K562 (cell line): Measurements from ENCODE around the gene NTM. TPM values are rescaled to one million over a fixed set of nuclear protein-coding genes. Genes with fewer than 3 reads are reported as not detected.

Experiments used
- ATAC-seq: fragments of 200-7000 bp; cut with Tn5 transposase; 3 replicates; pipeline ENCODE4 v1.9.1; 2020; ENCODE audit warnings: moderate library complexity
- BruUV-seq: library from RNA; stranded (reverse); fragments of 400-500 nt; replicated peaks from 2 replicates; lab custom pipeline; 2021; lab: Mats Ljungman, UMichigan
- CTCF ChIA-PET: fragments of 300-600 bp; formaldehyde crosslinking; extraction: SDS; loops from one replicate; lab custom pipeline; 2021; ENCODE audit warnings: low intra/inter-chr PET ratio; lab: Yijun Ruan, JAX
- POLR2A ChIA-PET: fragments of 300-600, 350-650 bp; sonication (Branson Sonifier 250); formaldehyde crosslinking; extraction: SDS; loops from one replicate; lab custom pipeline; 2021; ENCODE audit warnings: antibody characterized with exemption, inconsistent platforms; lab: Yijun Ruan, JAX
- DNase-seq, 4 experiments: peaks; one replicate each; pipeline versions ENCODE4 v3.0.0 to v3.0.0-alpha.2; 2011 to 2018; ENCODE audit warnings: low spot score in 3 of 4, mixed read lengths in 3 of 4; ENCODE audit errors: extremely low read depth in 1 of 4
- FAIRE-seq: peaks from 2 replicates; lab custom pipeline; 2011; peaks lifted over from hg19 to GRCh38; lab: Jason Lieb, UNC
- H2AFZ ChIP-seq: 2 replicates; pipeline ENCODE4 v1.6.0; 2011; ENCODE audit warnings: low read depth, low read length, control low read depth, inconsistent platforms
- H3K27ac ChIP-seq: fragments of 200-600 bp; 3 replicates; pipeline ENCODE4 v1.8.0; 2011; ENCODE audit warnings: low read depth, mild to moderate bottlenecking, control low read depth, inconsistent platforms, low read length, moderate library complexity, mixed read lengths; ENCODE audit errors: extremely low read depth
- H3K27me3 ChIP-seq, 2 experiments: fragments of 300-600 bp in 1 of 2; 2 replicates in 1 of 2; 3 replicates in 1 of 2; pipeline versions ENCODE4 v1.6.0 to v1.8.0; 2011; ENCODE audit warnings: inconsistent platforms in 2 of 2, low read length in 2 of 2, mild to moderate bottlenecking in 1 of 2, mixed read lengths in 1 of 2, moderate library complexity in 1 of 2; ENCODE audit not compliant: control insufficient read depth in 2 of 2, insufficient read depth in 2 of 2
- H3K36me3 ChIP-seq: fragments of 300-600 bp; 3 replicates; pipeline ENCODE4 v1.8.0; 2011; ENCODE audit warnings: mild to moderate bottlenecking, low read length, inconsistent platforms; ENCODE audit not compliant: control insufficient read depth, insufficient read depth
- H3K4me1 ChIP-seq, 2 experiments: fragments of 200-600 bp in 1 of 2; replicated peaks in 1 of 2; 2 replicates in 1 of 2; 3 replicates in 1 of 2; pipeline versions ENCODE4 v1.5.1 to v1.8.0; 2011; ENCODE audit warnings: inconsistent platforms in 2 of 2, low read length in 2 of 2, mild to moderate bottlenecking in 1 of 2, mixed read lengths in 1 of 2, moderate library complexity in 1 of 2; ENCODE audit not compliant: control insufficient read depth in 2 of 2, insufficient read depth in 2 of 2
- H3K4me2 ChIP-seq: 2 replicates; pipeline ENCODE4 v1.6.1; 2011; ENCODE audit warnings: low read length, control low read depth, inconsistent platforms, mixed read lengths; ENCODE audit not compliant: insufficient read depth
- H3K4me3 ChIP-seq: fragments of 200-600 bp; sonication (generic), shearing (Covaris generic); 2 replicates; pipeline ENCODE4 v1.5.1; 2016; ENCODE audit warnings: control low read depth, inconsistent platforms
- H3K79me2 ChIP-seq: fragments of 200-600 bp; 3 replicates; pipeline ENCODE4 v1.8.0; 2011; ENCODE audit warnings: low read length, inconsistent platforms; ENCODE audit not compliant: control insufficient read depth, insufficient read depth
- H3K9ac ChIP-seq, 2 experiments: 2 replicates each; pipeline versions ENCODE4 v1.6.0 to v1.6.1; 2011; ENCODE audit warnings: low read depth in 2 of 2, low read length in 2 of 2, control low read depth in 1 of 2, inconsistent platforms in 1 of 2, mild to moderate bottlenecking in 1 of 2, mixed read lengths in 1 of 2; ENCODE audit not compliant: insufficient read depth in 1 of 2
- H3K9me1 ChIP-seq: one replicate; pipeline ENCODE4 v1.6.0; 2011; ENCODE audit warnings: inconsistent platforms, mild to moderate bottlenecking, low read length, moderate library complexity; ENCODE audit not compliant: control insufficient read depth, insufficient read depth
- H3K9me3 ChIP-seq: replicated peaks from 2 replicates; pipeline ENCODE4 v1.5.1; 2011; ENCODE audit warnings: low read depth, low read length, inconsistent platforms; ENCODE audit not compliant: control insufficient read depth, insufficient read depth
- H4K20me1 ChIP-seq: replicated peaks from 2 replicates; pipeline ENCODE4 v1.6.1; 2011; ENCODE audit warnings: low read length, inconsistent platforms, mixed read lengths; ENCODE audit not compliant: control insufficient read depth, insufficient read depth
- NCOA1 ChIP-seq: fragments of 450-650 bp; IDR thresholded peaks from 2 replicates; pipeline ENCODE4 v1.6.1; 2016; ENCODE audit warnings: low read depth
- POU5F1 ChIP-seq: fragments of 150-350 bp; IDR thresholded peaks from 2 replicates; pipeline ENCODE4 v1.6.1; 2014; ENCODE audit warnings: borderline replicate concordance, low read length, low read depth, mild to moderate bottlenecking; ENCODE audit not compliant: partially characterized antibody
- ZKSCAN1 ChIP-seq: fragments of 150-350 bp; IDR thresholded peaks from 2 replicates; pipeline ENCODE4 v1.6.1; 2016; ENCODE audit warnings: low read depth, low read length
- ZNF41 ChIP-seq: fragments of 250-450 bp; sonication (Bioruptor Pico); conservative IDR thresholded peaks from 2 replicates; pipeline ENCODE4 v1.4.0; 2020; ENCODE audit warnings: mild to moderate bottlenecking
- WGBS: fragments of 100-300 bp; shearing (Covaris generic); methylation state at CpG from one replicate; pipeline ENCODE4 v1.1.6; 2016; ENCODE audit warnings: low coverage, mixed read lengths; ENCODE audit not compliant: insufficient coverage; ENCODE audit errors: missing lambda C conversion rate; 5-methylcytosine and 5-hydroxymethylcytosine counted together
- in situ Hi-C: fragments of 300-500 bp; cut with MboI; formaldehyde crosslinking; loops from 4 replicates; pipeline ENCODE4 v1.15.0; 2018; ENCODE audit warnings: inconsistent platforms, mixed read lengths
- intact Hi-C: fragments of 100-400 bp; cut with micrococcal nuclease; formaldehyde crosslinking; loops from 2 replicates; pipeline ENCODE4 v1.14.2; 2022
- polyA plus RNA-seq, 8 experiments: library from polyadenylated mRNA; depleted of rRNA in 4 of 8; stranded (reverse) in 5 of 8; unstranded in 3 of 8; fragments of >200 nt; fragmentation: Nextera tagmentation in 2 of 8; fragmentation: Illumina TruSeq in 1 of 8; extraction: Ambion mirVana in 2 of 8; extraction: Trizol in 1 of 8; gene quantifications; 2 replicates each; pipeline versions ENCODE4 v1.2.1 to v1.2.3, GENCODE V29; 2011 to 2014; ENCODE audit warnings: inconsistent platforms in 1 of 8, missing spikeins in 1 of 8
- total RNA-seq, 7 experiments: library from RNA; depleted of rRNA in 6 of 7; stranded (reverse); fragments of >200 nt in 6 of 7; fragmentation: Illumina TruSeq in 2 of 7; extraction: Trizol in 2 of 7; gene quantifications; 2 replicates each; pipeline versions ENCODE4 v1.2.1 to v1.2.3, GENCODE V29; 2011 to 2021; ENCODE audit warnings: low replicate concordance in 1 of 7
- TF ChIP-seq, protein P1 (sequence below), 2 experiments: fragments of 450-650 bp in 1 of 2; sonication (generic) in 1 of 2; formaldehyde crosslinking in 1 of 2; IDR thresholded peaks; 2 replicates each; pipeline versions ENCODE4 v1.7.1 to v1.9.0; 2016 to 2022; ENCODE audit warnings: inconsistent platforms in 1 of 2, mild to moderate bottlenecking in 1 of 2, missing genetic modification reagents in 1 of 2
- TF ChIP-seq, protein P2 (sequence below): fragments of 250-450 bp; sonication (Bioruptor Pico); IDR thresholded peaks from 2 replicates; pipeline ENCODE4 v1.4.0; 2020; ENCODE audit warnings: mild to moderate bottlenecking, moderate library complexity, borderline replicate concordance

Gene NTM
- total and polyA plus RNA-seq, 9 of the 15 experiments (the other 6 are each of a cell fraction or from before 2014, with no cell fraction given), result not detected

DNA sequence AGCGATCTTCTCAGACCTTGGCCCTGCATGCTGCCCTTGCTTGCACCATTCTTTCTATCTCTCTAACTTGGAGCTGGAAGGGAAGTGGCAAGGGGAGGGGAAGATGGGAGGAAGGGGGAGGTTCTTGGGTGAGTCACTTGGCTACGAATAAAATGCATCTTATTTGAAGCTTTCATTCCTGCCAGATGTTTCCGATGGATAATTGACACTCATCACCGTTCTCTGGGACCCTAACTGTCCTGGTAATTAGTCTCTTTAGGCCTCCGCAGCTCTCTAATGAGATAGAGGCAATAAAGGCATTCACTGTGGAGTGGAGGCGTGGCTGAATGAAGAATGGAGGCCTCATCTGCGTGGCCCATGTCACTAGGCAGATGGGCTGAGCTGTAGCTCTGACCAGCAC is 960.1 kb downstream of the NTM start:
- H3K36me3 ChIP-seq, result no peaks in the 10 kb centered on the region
- TF ChIP-seq NCOA1, result no peak
- TF ChIP-seq, protein P1, sequence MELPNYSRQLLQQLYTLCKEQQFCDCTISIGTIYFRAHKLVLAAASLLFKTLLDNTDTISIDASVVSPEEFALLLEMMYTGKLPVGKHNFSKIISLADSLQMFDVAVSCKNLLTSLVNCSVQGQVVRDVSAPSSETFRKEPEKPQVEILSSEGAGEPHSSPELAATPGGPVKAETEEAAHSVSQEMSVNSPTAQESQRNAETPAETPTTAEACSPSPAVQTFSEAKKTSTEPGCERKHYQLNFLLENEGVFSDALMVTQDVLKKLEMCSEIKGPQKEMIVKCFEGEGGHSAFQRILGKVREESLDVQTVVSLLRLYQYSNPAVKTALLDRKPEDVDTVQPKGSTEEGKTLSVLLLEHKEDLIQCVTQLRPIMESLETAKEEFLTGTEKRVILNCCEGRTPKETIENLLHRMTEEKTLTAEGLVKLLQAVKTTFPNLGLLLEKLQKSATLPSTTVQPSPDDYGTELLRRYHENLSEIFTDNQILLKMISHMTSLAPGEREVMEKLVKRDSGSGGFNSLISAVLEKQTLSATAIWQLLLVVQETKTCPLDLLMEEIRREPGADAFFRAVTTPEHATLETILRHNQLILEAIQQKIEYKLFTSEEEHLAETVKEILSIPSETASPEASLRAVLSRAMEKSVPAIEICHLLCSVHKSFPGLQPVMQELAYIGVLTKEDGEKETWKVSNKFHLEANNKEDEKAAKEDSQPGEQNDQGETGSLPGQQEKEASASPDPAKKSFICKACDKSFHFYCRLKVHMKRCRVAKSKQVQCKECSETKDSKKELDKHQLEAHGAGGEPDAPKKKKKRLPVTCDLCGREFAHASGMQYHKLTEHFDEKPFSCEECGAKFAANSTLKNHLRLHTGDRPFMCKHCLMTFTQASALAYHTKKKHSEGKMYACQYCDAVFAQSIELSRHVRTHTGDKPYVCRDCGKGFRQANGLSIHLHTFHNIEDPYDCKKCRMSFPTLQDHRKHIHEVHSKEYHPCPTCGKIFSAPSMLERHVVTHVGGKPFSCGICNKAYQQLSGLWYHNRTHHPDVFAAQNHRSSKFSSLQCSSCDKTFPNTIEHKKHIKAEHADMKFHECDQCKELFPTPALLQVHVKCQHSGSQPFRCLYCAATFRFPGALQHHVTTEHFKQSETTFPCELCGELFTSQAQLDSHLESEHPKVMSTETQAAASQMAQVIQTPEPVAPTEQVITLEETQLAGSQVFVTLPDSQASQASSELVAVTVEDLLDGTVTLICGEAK (IDR thresholded peaks at IDR 0.05), result no peak
- TF ChIP-seq, protein P1 (CRISPR knock-in tag; IDR thresholded peaks at IDR 0.05), result no peak
- TF ChIP-seq ZNF41, result no peak
- TF ChIP-seq POU5F1, result no peak
- TF ChIP-seq, protein P2, sequence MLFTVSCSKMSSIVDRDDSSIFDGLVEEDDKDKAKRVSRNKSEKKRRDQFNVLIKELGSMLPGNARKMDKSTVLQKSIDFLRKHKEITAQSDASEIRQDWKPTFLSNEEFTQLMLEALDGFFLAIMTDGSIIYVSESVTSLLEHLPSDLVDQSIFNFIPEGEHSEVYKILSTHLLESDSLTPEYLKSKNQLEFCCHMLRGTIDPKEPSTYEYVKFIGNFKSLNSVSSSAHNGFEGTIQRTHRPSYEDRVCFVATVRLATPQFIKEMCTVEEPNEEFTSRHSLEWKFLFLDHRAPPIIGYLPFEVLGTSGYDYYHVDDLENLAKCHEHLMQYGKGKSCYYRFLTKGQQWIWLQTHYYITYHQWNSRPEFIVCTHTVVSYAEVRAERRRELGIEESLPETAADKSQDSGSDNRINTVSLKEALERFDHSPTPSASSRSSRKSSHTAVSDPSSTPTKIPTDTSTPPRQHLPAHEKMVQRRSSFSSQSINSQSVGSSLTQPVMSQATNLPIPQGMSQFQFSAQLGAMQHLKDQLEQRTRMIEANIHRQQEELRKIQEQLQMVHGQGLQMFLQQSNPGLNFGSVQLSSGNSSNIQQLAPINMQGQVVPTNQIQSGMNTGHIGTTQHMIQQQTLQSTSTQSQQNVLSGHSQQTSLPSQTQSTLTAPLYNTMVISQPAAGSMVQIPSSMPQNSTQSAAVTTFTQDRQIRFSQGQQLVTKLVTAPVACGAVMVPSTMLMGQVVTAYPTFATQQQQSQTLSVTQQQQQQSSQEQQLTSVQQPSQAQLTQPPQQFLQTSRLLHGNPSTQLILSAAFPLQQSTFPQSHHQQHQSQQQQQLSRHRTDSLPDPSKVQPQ, result no peak
- no peak for TF ChIP-seq ZKSCAN1
- TF ChIP-seq, all 486 proteins: peak for 0
- Histone ChIP-seq H3K27me3 (no peaks in the 10 kb centered on the region), H3K79me2 (no peaks in the 10 kb centered on the region), H3K9me3 (no peaks in the 10 kb centered on the region), H3K4me1 (no peaks in the 10 kb centered on the region), H3K9ac (no peak overlapping the region), H2AFZ (no peak overlapping the region), H3K27ac (no peak overlapping the region), H3K4me2 (no peak overlapping the region), H3K4me3 (no peak overlapping the region), H4K20me1 (no peaks in the 10 kb centered on the region), H3K9me1 (no peaks in the 10 kb centered on the region)
- ChIA-PET CTCF (no interaction called here), POLR2A (interaction anchor here (0.6 kb wide), 1 partner anchor 468 kb away, joined by 3 read pairs; no protein-coding TSS in a partner anchor)
- FAIRE-seq (no peak), DNase-seq (no peak), ATAC-seq (no peak)
- BruUV-seq, result no TSS peak
- WGBS, result 3% methylated on average over 7 of the region's 7 CpGs
- in situ Hi-C loops (no loop called here), intact Hi-C loops (no loop called here)
